Stomach (tissue), 9 donors: ENCODE measurements around the gene REC8. TPM values are rescaled to one million over a fixed set of nuclear protein-coding genes. Genes with fewer than 3 reads are reported as not detected.

Source experiments
- DNase-seq, 2 donors: peaks; one replicate each; pipeline versions ENCODE4 v3.0.0 to v3.0.0-alpha.2; 2013 to 2019
- H3K27ac ChIP-seq, 5 donors: fragments of 200-600 bp in 4 of 5; sonication (generic) in 4 of 5; one replicate each; pipeline ENCODE4 v1.5.1; 2013 to 2019; ENCODE audit warnings: mild to moderate bottlenecking in 1 of 5, moderate library complexity in 1 of 5
- H3K27me3 ChIP-seq, 3 donors: fragments of 200-600 bp; sonication (generic); one replicate each; pipeline ENCODE4 v1.5.1; 2017 to 2019; ENCODE audit warnings: mixed run types in 1 of 3
- H3K36me3 ChIP-seq, 4 donors: fragments of 200-600 bp; sonication (generic); 1 replicate in 3 of 4; 2 replicates in 1 of 4; pipeline ENCODE4 v1.5.1; 2016 to 2019
- H3K4me1 ChIP-seq, 4 donors: fragments of 200-600 bp; sonication (generic); one replicate each; pipeline ENCODE4 v1.5.1; 2016 to 2019
- H3K4me3 ChIP-seq, 4 donors: fragments of 200-600 bp; sonication (generic) in 3 of 4; one replicate each; pipeline ENCODE4 v1.5.1; 2016 to 2019; ENCODE audit warnings: mild to moderate bottlenecking in 1 of 4
- H3K9me3 ChIP-seq, 4 donors: fragments of 200-600 bp; sonication (generic); one replicate each; pipeline ENCODE4 v1.5.1; 2016 to 2019
- EP300 ChIP-seq: sonication (generic); formaldehyde crosslinking; IDR thresholded peaks from one replicate; pipeline ENCODE4 v1.6.1; 2017; ENCODE audit warnings: antibody characterized with exemption
- POLR2A ChIP-seq, 4 donors: fragments of 450-650 bp; IDR thresholded peaks; one replicate each; pipeline ENCODE4 v1.6.1; 2016; ENCODE audit warnings: antibody characterized with exemption in 4 of 4, control low read depth in 2 of 4, mild to moderate bottlenecking in 1 of 4, moderate library complexity in 1 of 4
- POLR2AphosphoS5 ChIP-seq, 3 donors: sonication (generic); formaldehyde crosslinking; IDR thresholded peaks; one replicate each; pipeline ENCODE4 v1.6.1; 2016; ENCODE audit warnings: antibody characterized with exemption in 3 of 3
- WGBS, 5 donors: extraction: QIAGEN DNeasy Blood & Tissue Kit in 3 of 5; methylation state at CpG; one replicate each; pipeline versions ENCODE4 v1.1.5 to v1.1.7; 2013 to 2018; 5-methylcytosine and 5-hydroxymethylcytosine counted together
- intact Hi-C: fragments of 100-400 bp; cut with DNase I; formaldehyde crosslinking; loops from one replicate; pipeline ENCODE4 v1.15.1; 2023; ENCODE audit warnings: low total_unique reads
- polyA plus RNA-seq, 3 donors: library from polyadenylated mRNA; stranded (reverse); fragments of 200-250 nt; gene quantifications; one replicate each; pipeline ENCODE4 v1.2.3, GENCODE V29; 2013
- total RNA-seq, 5 donors: library from RNA; depleted of rRNA; stranded (reverse); fragments of >200 nt; gene quantifications; one replicate each; pipeline versions ENCODE4 v1.1.0 to v1.2.3, GENCODE V29; 2014 to 2016
- TF ChIP-seq, protein P1 (sequence below), 7 experiments: fragments of 450-650 bp in 4 of 7; fragments of 200-600 bp in 3 of 7; sonication (generic) in 3 of 7; IDR thresholded peaks; one replicate each; pipeline ENCODE4 v1.5.1; 2016 to 2019; ENCODE audit warnings: antibody characterized with exemption in 7 of 7, control low read depth in 2 of 7, mild to moderate bottlenecking in 1 of 7
- donor health status: healthy with polysubstance abuse.
- donor health status: Bipolar disorder and iron deficiency.
- donor health status: healthy.

REC8 gene
- total and polyA plus RNA-seq, 8 donors = 14.5 to 122 (median 42.1) TPM

DNA sequence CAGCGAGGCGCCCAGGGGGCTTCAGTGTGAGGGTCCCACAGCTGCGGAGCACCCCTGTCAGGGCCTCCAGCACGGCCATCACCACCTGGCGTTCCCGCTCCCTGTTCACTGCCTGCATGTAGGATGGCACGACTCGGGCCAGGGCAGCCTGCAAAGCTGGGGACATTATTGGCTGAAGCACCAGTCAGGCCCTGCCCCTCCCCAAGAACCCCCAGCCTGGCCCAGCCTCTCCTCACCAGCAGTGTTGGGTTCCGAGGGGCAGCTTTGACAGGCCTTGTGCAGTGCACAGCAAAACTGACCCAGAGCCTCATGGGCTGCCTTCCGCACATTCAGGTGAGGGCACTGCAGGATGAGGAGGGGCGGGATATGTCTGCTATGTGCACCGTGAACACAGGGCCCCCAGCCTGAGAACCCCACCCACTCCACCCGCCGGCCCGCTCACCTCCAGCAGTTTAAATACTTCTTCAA is 11.2 kb downstream of the REC8 start:
- 86 to 94% (median 87%) methylated on average over 9 to 15 of the region's 15 CpGs for WGBS, 5 donors
- TF ChIP-seq EP300 (no peak), POLR2A (IDR thresholded peaks at IDR 0.05) (no peak), POLR2AphosphoS5 (IDR thresholded peaks at IDR 0.05) (no peak)
- TF ChIP-seq, protein P1, sequence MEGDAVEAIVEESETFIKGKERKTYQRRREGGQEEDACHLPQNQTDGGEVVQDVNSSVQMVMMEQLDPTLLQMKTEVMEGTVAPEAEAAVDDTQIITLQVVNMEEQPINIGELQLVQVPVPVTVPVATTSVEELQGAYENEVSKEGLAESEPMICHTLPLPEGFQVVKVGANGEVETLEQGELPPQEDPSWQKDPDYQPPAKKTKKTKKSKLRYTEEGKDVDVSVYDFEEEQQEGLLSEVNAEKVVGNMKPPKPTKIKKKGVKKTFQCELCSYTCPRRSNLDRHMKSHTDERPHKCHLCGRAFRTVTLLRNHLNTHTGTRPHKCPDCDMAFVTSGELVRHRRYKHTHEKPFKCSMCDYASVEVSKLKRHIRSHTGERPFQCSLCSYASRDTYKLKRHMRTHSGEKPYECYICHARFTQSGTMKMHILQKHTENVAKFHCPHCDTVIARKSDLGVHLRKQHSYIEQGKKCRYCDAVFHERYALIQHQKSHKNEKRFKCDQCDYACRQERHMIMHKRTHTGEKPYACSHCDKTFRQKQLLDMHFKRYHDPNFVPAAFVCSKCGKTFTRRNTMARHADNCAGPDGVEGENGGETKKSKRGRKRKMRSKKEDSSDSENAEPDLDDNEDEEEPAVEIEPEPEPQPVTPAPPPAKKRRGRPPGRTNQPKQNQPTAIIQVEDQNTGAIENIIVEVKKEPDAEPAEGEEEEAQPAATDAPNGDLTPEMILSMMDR (IDR thresholded peaks at IDR 0.05) = no peak
- no peak overlapping the region for H3K4me3 ChIP-seq
- intact Hi-C loops = no loop called here
- H3K9me3 ChIP-seq = no peaks in the 10 kb centered on the region
- peaks cover 67 to 93% (median 90%) of the 10 kb centered on the region in 4 donors for H3K36me3 ChIP-seq
- H3K27me3 ChIP-seq = no peaks in the 10 kb centered on the region
- peaks cover 8 to 19% (median 11%) of the 10 kb centered on the region in 4 donors for H3K4me1 ChIP-seq
- DNase-seq = no peak
- H3K27ac ChIP-seq = no peak overlapping the region

DNA sequence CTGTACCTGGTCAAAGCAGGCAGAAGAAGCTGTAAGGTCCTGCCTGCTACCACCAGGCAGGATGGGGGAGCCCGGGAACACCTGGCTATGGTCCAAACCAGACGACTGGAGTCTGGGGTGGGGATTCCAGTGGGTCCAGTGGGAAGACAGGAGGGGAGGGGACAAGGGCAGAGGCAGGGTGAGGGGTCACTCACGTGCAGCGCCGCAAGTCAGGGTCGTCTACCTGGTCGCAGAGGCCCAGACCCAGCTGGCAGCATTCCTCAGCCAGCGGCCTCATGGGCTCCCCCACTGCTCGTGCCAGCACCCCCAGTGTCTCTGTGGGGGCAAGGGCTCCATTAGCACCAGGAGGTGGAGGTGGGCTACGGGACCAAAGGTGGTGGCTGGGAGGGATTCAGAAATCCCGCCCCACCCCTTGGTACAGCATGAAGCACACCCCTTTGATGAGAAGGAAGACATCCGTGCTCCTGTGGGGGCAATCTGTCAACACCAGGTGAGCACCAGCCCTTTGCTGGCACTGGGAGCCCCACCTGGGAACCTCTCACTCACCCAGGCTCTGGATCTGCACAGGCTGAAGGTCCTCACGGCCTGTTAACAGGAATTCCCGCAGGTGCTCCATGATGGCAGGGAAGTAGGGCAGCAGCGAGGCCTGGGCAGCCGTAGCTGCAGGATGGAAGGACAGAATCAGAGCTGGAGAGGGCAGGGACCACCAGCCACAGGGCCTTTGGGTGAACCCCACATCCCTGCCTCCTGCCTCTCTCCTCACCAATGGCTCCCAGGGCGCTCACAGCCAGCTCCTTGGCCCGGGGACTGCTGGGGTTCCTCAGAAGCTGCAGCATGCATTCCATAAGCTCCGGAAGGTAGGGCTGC is 12.5 kb downstream of the REC8 start:
- Histone ChIP-seq H3K4me3 (no peak overlapping the region), H3K36me3 (peaks cover 58 to 80% (median 78%) of the 10 kb centered on the region in 4 donors), H3K27me3 (no peaks in the 10 kb centered on the region), H3K27ac (no peak overlapping the region), H3K4me1 (peaks cover 13 to 32% (median 21%) of the 10 kb centered on the region in 4 donors), H3K9me3 (no peaks in the 10 kb centered on the region)
- 80 to 91% (median 84%) methylated on average over 14 to 19 of the region's 19 CpGs for WGBS, 5 donors
- intact Hi-C loops = no loop called here
- DNase-seq = no peak
- TF ChIP-seq POLR2A (IDR thresholded peaks at IDR 0.05) (no peak), EP300 (no peak), POLR2AphosphoS5 (IDR thresholded peaks at IDR 0.05) (no peak)
- TF ChIP-seq, protein P1 (IDR thresholded peaks at IDR 0.05) = no peak

DNA sequence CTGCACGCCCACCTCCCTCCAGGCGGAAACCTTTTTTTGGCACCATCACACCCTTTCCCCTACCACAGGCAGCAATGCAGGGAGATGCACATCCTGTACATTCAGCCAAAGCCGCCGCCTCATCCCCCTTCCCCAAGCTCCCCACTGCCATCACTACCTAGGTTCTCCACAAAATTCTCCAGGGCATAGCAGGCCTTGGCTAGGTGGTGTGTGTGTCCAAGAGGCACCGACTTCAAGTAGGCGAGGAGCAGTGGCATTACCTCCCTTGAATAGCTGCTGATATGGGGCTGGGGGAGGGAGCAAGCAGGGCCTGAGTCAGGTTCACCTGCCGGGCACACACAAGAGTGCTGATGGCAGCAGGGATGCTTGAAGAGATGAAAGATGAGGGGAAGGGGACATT is 13.1 kb downstream of the REC8 start:
- H3K4me1 ChIP-seq = peaks cover 13 to 33% (median 27%) of the 10 kb centered on the region in 4 donors
- peaks cover 53 to 79% (median 74%) of the 10 kb centered on the region in 4 donors for H3K36me3 ChIP-seq
- TF ChIP-seq, protein P1 (IDR thresholded peaks at IDR 0.05) = no peak
- TF ChIP-seq EP300 (no peak), POLR2A (IDR thresholded peaks at IDR 0.05) (no peak), POLR2AphosphoS5 (IDR thresholded peaks at IDR 0.05) (no peak)
- DNase-seq = no peak
- H3K4me3 ChIP-seq = no peak overlapping the region
- H3K27me3 ChIP-seq = no peaks in the 10 kb centered on the region
- intact Hi-C loops = no loop called here
- no peak overlapping the region for H3K27ac ChIP-seq
- 93 to 97% (median 94%) methylated on average over 7 of the region's 7 CpGs for WGBS, 5 donors
- H3K9me3 ChIP-seq = no peaks in the 10 kb centered on the region

DNA sequence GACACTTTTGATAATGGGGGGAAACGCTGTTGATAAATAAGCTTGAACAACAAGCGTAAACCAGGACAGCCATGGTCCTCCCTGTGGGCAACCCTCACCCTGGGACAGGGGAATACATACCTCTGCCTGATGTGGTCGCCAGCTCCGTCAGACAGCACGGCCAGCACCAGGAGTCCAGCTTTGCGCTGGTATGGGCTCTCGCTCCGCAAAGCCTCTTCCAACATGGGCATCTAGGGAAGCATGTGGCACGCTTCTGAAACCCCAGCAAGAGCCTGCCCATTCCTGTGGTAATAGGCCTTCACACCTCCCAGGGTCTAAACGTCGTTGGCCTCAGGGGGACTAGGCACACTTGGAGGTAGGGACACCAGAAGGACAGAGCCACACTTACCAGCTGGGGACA is 13.9 kb downstream of the REC8 start:
- no peak for DNase-seq
- TF ChIP-seq POLR2A (IDR thresholded peaks at IDR 0.05) = no peak
- TF ChIP-seq POLR2AphosphoS5 (IDR thresholded peaks at IDR 0.05) = no peak
- TF ChIP-seq, protein P1 (IDR thresholded peaks at IDR 0.05) = no peak
- TF ChIP-seq EP300 = no peak
- peaks cover 47 to 79% (median 73%) of the 10 kb centered on the region in 4 donors for H3K36me3 ChIP-seq
- H3K4me3 ChIP-seq = no peak overlapping the region
- peaks cover 13 to 29% (median 26%) of the 10 kb centered on the region in 4 donors for H3K4me1 ChIP-seq
- 90 to 96% (median 91%) methylated on average over 7 to 11 of the region's 11 CpGs for WGBS, 5 donors
- H3K27me3 ChIP-seq = no peaks in the 10 kb centered on the region
- no peak overlapping the region for H3K27ac ChIP-seq
- intact Hi-C loops = no loop called here
- H3K9me3 ChIP-seq = no peaks in the 10 kb centered on the region
